AG10803 (cell line): ENCODE results near the gene IL1R1.

Experiments
- DNase-seq: peaks from one replicate; pipeline ENCODE4 v3.0.0; 2010; ENCODE audit warnings: low read depth
- H3K4me3 ChIP-seq: 2 replicates; pipeline ENCODE4 v1.5.1; 2011; ENCODE audit warnings: mild to moderate bottlenecking, low read length, control low read depth
- CTCF ChIP-seq: conservative IDR thresholded peaks from 2 replicates; pipeline ENCODE4 v1.5.1; 2011; ENCODE audit warnings: mild to moderate bottlenecking, low read length, control low read depth, inconsistent platforms

Gene IL1R1

GRCh38 chr2:102141970-102142828 lies at the start of gene IL1R1:
Gene IL1R1 (plus strand): TSS chr2:102142746. CDS start chr2:102157725, 14,979 bp downstream.
- DNase-seq = peak; percentile 81
- peak within 1 kb of the TSS; percentile 92 for H3K4me3 ChIP-seq
- TF ChIP-seq CTCF = no peak

- no peak overlapping the region for H3K4me3 ChIP-seq
- TF ChIP-seq CTCF = no peak
- no peak for DNase-seq
These were observed 48.9 kb upstream of the IL1R1 start for GRCh38 chr2:102093662-102094061.

GRCh38 chr2:102094917-102095316 lies 47.6 kb upstream of the IL1R1 start:
- DNase-seq = peak; percentile 93
- TF ChIP-seq CTCF = no peak
- H3K4me3 ChIP-seq = no peak overlapping the region

- TF ChIP-seq CTCF = no peak
- no peak overlapping the region for H3K4me3 ChIP-seq
- no peak for DNase-seq
These were observed 46.4 kb upstream of the IL1R1 start for GRCh38 chr2:102096103-102096502.

- TF ChIP-seq CTCF = no peak
- H3K4me3 ChIP-seq = no peak overlapping the region
- DNase-seq = no peak
These were observed 43.8 kb upstream of the IL1R1 start for GRCh38 chr2:102098756-102099155.

GRCh38 chr2:102099536-102100298 lies 42.8 kb upstream of the IL1R1 start:
- H3K4me3 ChIP-seq = no peak overlapping the region
- TF ChIP-seq CTCF = no peak
- DNase-seq = peak; percentile 80
